Aorta (tissue), 5 donors: Measurements from ENCODE around the gene PAPPA2. TPM values are rescaled to one million over a fixed set of nuclear protein-coding genes. Genes with fewer than 3 reads are reported as not detected.
"Not testable (repeated sequence)": the region's sequence is repeated elsewhere in the genome, so short reads cannot be mapped to it uniquely, and the experiment has no call there.

Experiments used
- ATAC-seq: fragments of 200-7000 bp; cut with Tn5 transposase; one replicate; pipeline ENCODE4 v1.9.1; 2022; ENCODE audit warnings: moderate library complexity; ENCODE audit not compliant: low FRiP score
- DNase-seq, 2 donors: peaks; one replicate each; pipeline ENCODE4 v3.0.0-alpha.2; 2020
- H3K27ac ChIP-seq, 2 donors: one replicate each; pipeline ENCODE4 v1.5.1; 2013; ENCODE audit warnings: low read length in 2 of 2, mild to moderate bottlenecking in 2 of 2, moderate library complexity in 2 of 2, control low read depth in 1 of 2, inconsistent platforms in 1 of 2, low read depth in 1 of 2
- H3K27me3 ChIP-seq, 2 donors: one replicate each; pipeline ENCODE4 v1.6.1; 2013; ENCODE audit warnings: control low read depth in 1 of 2, low read length in 1 of 2, mild to moderate bottlenecking in 1 of 2, moderate library complexity in 1 of 2; ENCODE audit not compliant: insufficient read depth in 2 of 2, control insufficient read depth in 1 of 2
- H3K36me3 ChIP-seq, 2 donors: one replicate each; pipeline ENCODE4 v1.6.1; 2013; ENCODE audit warnings: control low read depth in 1 of 2, low read length in 1 of 2, mild to moderate bottlenecking in 1 of 2; ENCODE audit not compliant: insufficient read depth in 2 of 2, control insufficient read depth in 1 of 2
- H3K4me1 ChIP-seq, 2 donors: one replicate each; pipeline ENCODE4 v1.6.1; 2013; ENCODE audit warnings: low read length in 2 of 2, control low read depth in 1 of 2, mild to moderate bottlenecking in 1 of 2, moderate library complexity in 1 of 2; ENCODE audit not compliant: insufficient read depth in 2 of 2, control insufficient read depth in 1 of 2
- H3K4me3 ChIP-seq, 2 donors: one replicate each; pipeline ENCODE4 v1.5.1; 2013; ENCODE audit warnings: low read length in 2 of 2, control low read depth in 1 of 2, mild to moderate bottlenecking in 1 of 2
- H3K9me3 ChIP-seq: one replicate; pipeline ENCODE4 v1.6.1; 2013; ENCODE audit warnings: mild to moderate bottlenecking, low read length; ENCODE audit not compliant: control insufficient read depth
- WGBS, 2 donors: extraction: QIAGEN DNeasy Blood & Tissue Kit; methylation state at CpG; one replicate each; pipeline ENCODE4 v1.1.7; 2013; 5-methylcytosine and 5-hydroxymethylcytosine counted together
- intact Hi-C, 2 donors: fragments of 100-400 bp; cut with DNase I; formaldehyde crosslinking; loops; one replicate each; pipeline versions ENCODE4 v1.14.2 to v1.15.0; 2022
- polyA plus RNA-seq, 2 donors: library from polyadenylated mRNA; stranded (reverse); fragments of 200-250 nt; gene quantifications; one replicate each; pipeline ENCODE4 v1.2.3, GENCODE V29; 2013
- total RNA-seq, 2 donors: library from RNA; stranded (reverse); fragmentation: NEBNext Ultra II Directional; extraction: Animal tissue kit (Norgen Biotek cat#: 25700); gene quantifications; one replicate each; pipeline ENCODE4 v1.2.1, GENCODE V29; 2021
- donor health status: healthy with polysubstance abuse.
- donor health status: Bipolar disorder and iron deficiency.
- donor health status: DM: no; HTN: no; CAD: no.
- donor health status: DM: no; HTN: no; CAD: no.
- donor health status: DM: yes; HTN: yes; CAD: no.

The PAPPA2 gene
- total and polyA plus RNA-seq, 4 donors = 3.5 to 4.3 TPM; not detected in 2

- no peak for ATAC-seq
- DNase-seq = no peak
- H3K9me3 ChIP-seq = peaks cover 5% of the 10 kb centered on the region
- H3K36me3 ChIP-seq = no peaks in the 10 kb centered on the region
- WGBS, 2 donors = 63 to 65% methylated on average over 1 of the region's 1 CpG
- no peak overlapping the region for H3K27ac ChIP-seq
- peaks cover 0 to 2% of the 10 kb centered on the region in 2 donors for H3K27me3 ChIP-seq
- intact Hi-C loops = no loop called here
- no peaks in the 10 kb centered on the region for H3K4me1 ChIP-seq
- H3K4me3 ChIP-seq = no peak overlapping the region
Observed at GRCh38 chr1:176450526-176450925, 12.4 kb upstream of the PAPPA2 start.

GRCh38 chr1:176451741-176452140 lies 11.2 kb upstream of the PAPPA2 start:
- intact Hi-C loops, H3K9me3 ChIP-seq, ATAC-seq, DNase-seq, H3K36me3 ChIP-seq, H3K27ac ChIP-seq, H3K4me1 ChIP-seq, H3K4me3 ChIP-seq, H3K27me3 ChIP-seq: not testable (repeated sequence)
- 80 to 83% methylated on average over 2 of the region's 2 CpGs for WGBS, 2 donors

GRCh38 chr1:176456795-176457194 lies 6.2 kb upstream of the PAPPA2 start:
- H3K36me3 ChIP-seq = no peaks in the 10 kb centered on the region
- 87 to 90% methylated on average over 8 of the region's 8 CpGs for WGBS, 2 donors
- H3K27ac ChIP-seq = no peak overlapping the region
- H3K4me3 ChIP-seq = no peak overlapping the region
- no peak for DNase-seq
- intact Hi-C loops = no loop called here
- H3K27me3 ChIP-seq = peaks cover 0 to 2% of the 10 kb centered on the region in 2 donors
- no peak for ATAC-seq
- H3K4me1 ChIP-seq = no peaks in the 10 kb centered on the region
- peaks cover 12% of the 10 kb centered on the region for H3K9me3 ChIP-seq

- ATAC-seq = no peak
- Histone ChIP-seq H3K4me1 (no peaks in the 10 kb centered on the region), H3K27me3 (no peaks in the 10 kb centered on the region), H3K4me3 (no peak overlapping the region), H3K9me3 (peaks cover 9% of the 10 kb centered on the region), H3K36me3 (no peaks in the 10 kb centered on the region), H3K27ac (no peak overlapping the region)
- intact Hi-C loops = no loop called here
- WGBS, 2 donors = 37 to 56% methylated on average over 2 of the region's 2 CpGs
- no peak for DNase-seq
Observed at GRCh38 chr1:176460544-176461336, 2.2 kb upstream of the PAPPA2 start.

- Histone ChIP-seq H3K9me3 (peaks cover 8% of the 10 kb centered on the region), H3K4me1 (no peaks in the 10 kb centered on the region), H3K4me3 (no peak overlapping the region), H3K27me3 (no peaks in the 10 kb centered on the region), H3K27ac (no peak overlapping the region), H3K36me3 (no peaks in the 10 kb centered on the region)
- no peak for DNase-seq
- intact Hi-C loops = no loop called here
- WGBS, 2 donors = 86 to 94% methylated on average over 1 of the region's 1 CpG
- ATAC-seq = no peak
Observed at GRCh38 chr1:176461576-176461975, 1.4 kb upstream of the PAPPA2 start.

- 24 to 35% methylated on average over 3 of the region's 3 CpGs for WGBS, 2 donors
- no peak for ATAC-seq
Observed at GRCh38 chr1:176466514-176466913, 3.5 kb downstream of the PAPPA2 start.

GRCh38 chr1:176469450-176470010 lies 6.6 kb downstream of the PAPPA2 start:
- DNase-seq (no peak), ATAC-seq (no peak)
- peaks cover 4% of the 10 kb centered on the region for H3K9me3 ChIP-seq
- no peaks in the 10 kb centered on the region for H3K4me1 ChIP-seq
- H3K36me3 ChIP-seq = no peaks in the 10 kb centered on the region
- H3K4me3 ChIP-seq = no peak overlapping the region
- H3K27me3 ChIP-seq = no peaks in the 10 kb centered on the region
- no peak overlapping the region for H3K27ac ChIP-seq
- intact Hi-C loops = no loop called here
- WGBS, 2 donors = 28 to 32% methylated on average over 7 of the region's 7 CpGs

More at GRCh38 chr1:176466514-176466913, 3.5 kb downstream of the PAPPA2 start:
- Histone ChIP-seq H3K4me1 (no peaks in the 10 kb centered on the region), H3K4me3 (no peak overlapping the region), H3K36me3 (no peaks in the 10 kb centered on the region), H3K9me3 (peaks cover 1% of the 10 kb centered on the region), H3K27me3 (no peaks in the 10 kb centered on the region), H3K27ac (no peak overlapping the region)
- intact Hi-C loops = no loop called here
- DNase-seq = no peak

GRCh38 chr1:176471338-176472121 lies 8.6 kb downstream of the PAPPA2 start:
- H3K27ac ChIP-seq = no peak overlapping the region

More at GRCh38 chr1:176471338-176472121, 8.6 kb downstream of the PAPPA2 start:
- Histone ChIP-seq H3K27me3 (no peaks in the 10 kb centered on the region), H3K36me3 (no peaks in the 10 kb centered on the region), H3K4me1 (no peaks in the 10 kb centered on the region), H3K4me3 (no peak overlapping the region), H3K9me3 (peaks cover 4% of the 10 kb centered on the region)
- intact Hi-C loops = no loop called here
- WGBS, 2 donors = 80 to 84% methylated on average over 5 of the region's 5 CpGs
- ATAC-seq (no peak), DNase-seq (no peak)
